Panc1 (cell line): ENCODE data around the gene RBPMS2.
A peak's percentile ranks its signal among the peaks of the same experiment; 100 is the strongest.

ENCODE experiments used
- POLR2AphosphoS5 ChIP-seq: IDR thresholded peaks from 2 replicates; pipeline ENCODE4 v1.6.1; 2012; ENCODE audit warnings: mild to moderate bottlenecking, low read depth, low read length, moderate library complexity
- SIN3A ChIP-seq: IDR thresholded peaks from 2 replicates; pipeline ENCODE4 v1.6.1; 2012; ENCODE audit warnings: low read depth, mild to moderate bottlenecking, low read length, moderate library complexity, borderline replicate concordance; ENCODE audit not compliant: insufficient read depth
- TCF7L2 ChIP-seq: IDR thresholded peaks from 2 replicates; pipeline ENCODE4 v1.6.1; 2011; ENCODE audit warnings: mild to moderate bottlenecking, low read depth, low read length, inconsistent platforms
- TF ChIP-seq, protein P1 (sequence below): fragments of 450-650 bp; IDR thresholded peaks from 2 replicates; pipeline ENCODE4 v1.5.1; 2017; ENCODE audit warnings: mild to moderate bottlenecking
- TF ChIP-seq, protein P2 (sequence below), 2 experiments: IDR thresholded peaks; 2 replicates each; pipeline ENCODE4 v1.6.1; 2011 to 2012; ENCODE audit warnings: low read depth in 2 of 2, control low read depth in 1 of 2, low read length in 1 of 2, mild to moderate bottlenecking in 1 of 2, moderate library complexity in 1 of 2; ENCODE audit not compliant: insufficient read depth in 1 of 2

DNA sequence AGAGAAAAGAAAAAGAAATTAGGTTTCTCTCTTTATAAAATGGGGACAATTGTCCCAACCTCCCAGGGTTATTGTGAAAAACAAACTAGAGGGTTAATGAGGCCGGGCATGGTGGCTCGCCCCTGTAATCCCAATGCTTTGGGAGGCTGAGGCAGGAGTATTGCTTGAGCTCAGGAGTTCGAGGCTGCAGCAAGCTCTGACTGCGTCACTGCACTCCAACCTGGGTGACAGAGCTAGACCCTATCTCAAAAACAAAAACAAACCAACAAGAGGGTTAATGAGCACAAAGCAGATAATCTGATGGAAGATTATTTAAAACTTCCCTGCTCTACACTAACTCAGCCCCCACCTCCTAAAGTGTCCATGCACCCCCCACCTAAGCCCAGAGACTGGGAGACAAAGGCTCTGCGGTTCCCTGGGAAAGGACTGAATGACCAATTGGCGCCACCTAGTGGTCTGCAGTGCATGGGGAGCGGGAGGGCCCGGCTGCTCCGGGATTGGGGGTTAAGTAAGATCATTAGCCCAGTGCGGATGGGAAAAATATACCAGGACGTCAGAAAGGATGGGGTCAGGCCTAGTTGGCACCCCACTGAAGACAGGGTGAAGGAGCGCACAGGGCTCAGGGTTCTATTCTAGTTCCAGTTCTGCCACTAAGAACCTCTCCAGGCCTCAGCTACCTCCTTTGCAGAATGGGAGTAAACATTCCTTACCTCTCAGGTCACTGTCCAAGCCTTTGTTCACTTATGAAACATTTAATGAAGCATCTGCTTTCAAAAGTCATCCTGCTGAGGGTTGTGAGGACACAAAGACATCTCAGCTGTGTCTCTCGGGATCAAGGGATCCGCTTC, 34.5 kb upstream of the RBPMS2 start:
- TF ChIP-seq, protein P1, sequence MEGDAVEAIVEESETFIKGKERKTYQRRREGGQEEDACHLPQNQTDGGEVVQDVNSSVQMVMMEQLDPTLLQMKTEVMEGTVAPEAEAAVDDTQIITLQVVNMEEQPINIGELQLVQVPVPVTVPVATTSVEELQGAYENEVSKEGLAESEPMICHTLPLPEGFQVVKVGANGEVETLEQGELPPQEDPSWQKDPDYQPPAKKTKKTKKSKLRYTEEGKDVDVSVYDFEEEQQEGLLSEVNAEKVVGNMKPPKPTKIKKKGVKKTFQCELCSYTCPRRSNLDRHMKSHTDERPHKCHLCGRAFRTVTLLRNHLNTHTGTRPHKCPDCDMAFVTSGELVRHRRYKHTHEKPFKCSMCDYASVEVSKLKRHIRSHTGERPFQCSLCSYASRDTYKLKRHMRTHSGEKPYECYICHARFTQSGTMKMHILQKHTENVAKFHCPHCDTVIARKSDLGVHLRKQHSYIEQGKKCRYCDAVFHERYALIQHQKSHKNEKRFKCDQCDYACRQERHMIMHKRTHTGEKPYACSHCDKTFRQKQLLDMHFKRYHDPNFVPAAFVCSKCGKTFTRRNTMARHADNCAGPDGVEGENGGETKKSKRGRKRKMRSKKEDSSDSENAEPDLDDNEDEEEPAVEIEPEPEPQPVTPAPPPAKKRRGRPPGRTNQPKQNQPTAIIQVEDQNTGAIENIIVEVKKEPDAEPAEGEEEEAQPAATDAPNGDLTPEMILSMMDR: peak; percentile 96
- TF ChIP-seq POLR2AphosphoS5 (no peak), TCF7L2 (no peak), SIN3A (no peak)
- TF ChIP-seq, protein P2, sequence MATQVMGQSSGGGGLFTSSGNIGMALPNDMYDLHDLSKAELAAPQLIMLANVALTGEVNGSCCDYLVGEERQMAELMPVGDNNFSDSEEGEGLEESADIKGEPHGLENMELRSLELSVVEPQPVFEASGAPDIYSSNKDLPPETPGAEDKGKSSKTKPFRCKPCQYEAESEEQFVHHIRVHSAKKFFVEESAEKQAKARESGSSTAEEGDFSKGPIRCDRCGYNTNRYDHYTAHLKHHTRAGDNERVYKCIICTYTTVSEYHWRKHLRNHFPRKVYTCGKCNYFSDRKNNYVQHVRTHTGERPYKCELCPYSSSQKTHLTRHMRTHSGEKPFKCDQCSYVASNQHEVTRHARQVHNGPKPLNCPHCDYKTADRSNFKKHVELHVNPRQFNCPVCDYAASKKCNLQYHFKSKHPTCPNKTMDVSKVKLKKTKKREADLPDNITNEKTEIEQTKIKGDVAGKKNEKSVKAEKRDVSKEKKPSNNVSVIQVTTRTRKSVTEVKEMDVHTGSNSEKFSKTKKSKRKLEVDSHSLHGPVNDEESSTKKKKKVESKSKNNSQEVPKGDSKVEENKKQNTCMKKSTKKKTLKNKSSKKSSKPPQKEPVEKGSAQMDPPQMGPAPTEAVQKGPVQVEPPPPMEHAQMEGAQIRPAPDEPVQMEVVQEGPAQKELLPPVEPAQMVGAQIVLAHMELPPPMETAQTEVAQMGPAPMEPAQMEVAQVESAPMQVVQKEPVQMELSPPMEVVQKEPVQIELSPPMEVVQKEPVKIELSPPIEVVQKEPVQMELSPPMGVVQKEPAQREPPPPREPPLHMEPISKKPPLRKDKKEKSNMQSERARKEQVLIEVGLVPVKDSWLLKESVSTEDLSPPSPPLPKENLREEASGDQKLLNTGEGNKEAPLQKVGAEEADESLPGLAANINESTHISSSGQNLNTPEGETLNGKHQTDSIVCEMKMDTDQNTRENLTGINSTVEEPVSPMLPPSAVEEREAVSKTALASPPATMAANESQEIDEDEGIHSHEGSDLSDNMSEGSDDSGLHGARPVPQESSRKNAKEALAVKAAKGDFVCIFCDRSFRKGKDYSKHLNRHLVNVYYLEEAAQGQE (IDR thresholded peaks at IDR 0.05; ENCODE audit: insufficient read depth in 1 of 2, low read depth in 2 of 2, low read length in 1 of 2): no peak
